OCI-LY7 (cell line): ENCODE measurements around the gene HTR3B.

Source experiments
- CTCF ChIP-seq: fragments of 200-600 bp; sonication (generic); conservative IDR thresholded peaks from 2 replicates; pipeline ENCODE4 v1.5.1; 2014; ENCODE audit warnings: mild to moderate bottlenecking, antibody characterized with exemption, low read length, moderate library complexity, mixed read lengths
- EZH2phosphoT487 ChIP-seq: fragments of 200-600 bp; sonication (generic); IDR thresholded peaks from 2 replicates; pipeline ENCODE4 v1.6.1; 2018; ENCODE audit warnings: low read depth, borderline replicate concordance, mild to moderate bottlenecking, mixed run types, antibody characterized with exemption, low read length, moderate library complexity, mixed read lengths

- no peak for TF ChIP-seq CTCF
- TF ChIP-seq EZH2phosphoT487, result no peak
These were observed 33.3 kb downstream of the HTR3B start for GRCh38 chr11:113937918-113938317.
